Measurements from ENCODE around the gene RUNX2.

DNA sequence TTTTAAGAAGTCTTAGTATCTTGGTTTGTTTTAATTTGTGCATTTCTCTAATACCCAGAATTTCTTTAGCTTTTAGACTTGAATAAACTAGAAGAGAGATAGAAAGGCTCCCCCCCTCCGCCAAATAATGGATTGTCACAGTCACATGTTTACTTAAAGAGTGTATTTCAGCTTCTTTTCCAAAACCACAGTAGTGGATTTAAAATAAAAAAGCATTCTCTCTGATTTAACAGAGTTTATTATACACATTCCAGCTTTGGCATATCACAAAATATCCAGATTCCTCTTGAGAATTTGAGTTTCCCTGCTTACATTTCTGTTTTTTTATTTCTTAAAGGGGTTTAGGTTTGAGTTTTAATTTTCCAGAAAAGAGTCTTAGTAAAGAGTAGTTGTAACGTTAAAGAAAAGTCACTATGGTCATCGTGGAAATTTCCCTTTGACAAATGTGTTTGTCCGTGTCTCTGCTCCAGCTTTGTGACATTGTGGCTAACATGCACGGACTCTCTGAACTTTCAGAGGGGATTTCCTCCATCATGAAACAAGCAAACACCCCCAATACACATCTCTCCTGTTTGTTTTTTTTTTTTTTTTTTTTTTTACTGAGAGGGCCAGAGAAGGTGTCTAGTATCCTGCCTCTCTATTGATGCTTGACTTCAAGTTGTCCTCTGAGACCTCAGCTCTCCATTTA is 163.1 kb downstream of the RUNX2 start:
- TF ChIP-seq, protein P1, sequence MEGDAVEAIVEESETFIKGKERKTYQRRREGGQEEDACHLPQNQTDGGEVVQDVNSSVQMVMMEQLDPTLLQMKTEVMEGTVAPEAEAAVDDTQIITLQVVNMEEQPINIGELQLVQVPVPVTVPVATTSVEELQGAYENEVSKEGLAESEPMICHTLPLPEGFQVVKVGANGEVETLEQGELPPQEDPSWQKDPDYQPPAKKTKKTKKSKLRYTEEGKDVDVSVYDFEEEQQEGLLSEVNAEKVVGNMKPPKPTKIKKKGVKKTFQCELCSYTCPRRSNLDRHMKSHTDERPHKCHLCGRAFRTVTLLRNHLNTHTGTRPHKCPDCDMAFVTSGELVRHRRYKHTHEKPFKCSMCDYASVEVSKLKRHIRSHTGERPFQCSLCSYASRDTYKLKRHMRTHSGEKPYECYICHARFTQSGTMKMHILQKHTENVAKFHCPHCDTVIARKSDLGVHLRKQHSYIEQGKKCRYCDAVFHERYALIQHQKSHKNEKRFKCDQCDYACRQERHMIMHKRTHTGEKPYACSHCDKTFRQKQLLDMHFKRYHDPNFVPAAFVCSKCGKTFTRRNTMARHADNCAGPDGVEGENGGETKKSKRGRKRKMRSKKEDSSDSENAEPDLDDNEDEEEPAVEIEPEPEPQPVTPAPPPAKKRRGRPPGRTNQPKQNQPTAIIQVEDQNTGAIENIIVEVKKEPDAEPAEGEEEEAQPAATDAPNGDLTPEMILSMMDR (IDR thresholded peaks at IDR 0.05; ENCODE audit: low read length), result no peak
- no peak for TF ChIP-seq EZH2 (IDR thresholded peaks at IDR 0.05; ENCODE audit: borderline replicate concordance, low read length)

All from OCI-LY1 (cell line).